Muscle layer of colon (tissue), 2 donors: Measurements from ENCODE around the gene OR51Q1.

Experiments used
- H3K27ac ChIP-seq: one replicate; pipeline ENCODE4 v1.7.0; 2013; ENCODE audit warnings: low read depth, mild to moderate bottlenecking, low read length, moderate library complexity
- H3K27me3 ChIP-seq, 2 donors: one replicate each; pipeline ENCODE4 v1.7.0; 2013; ENCODE audit warnings: low read length in 2 of 2, mild to moderate bottlenecking in 2 of 2; ENCODE audit not compliant: insufficient read depth in 2 of 2, control insufficient read depth in 1 of 2
- H3K36me3 ChIP-seq: one replicate; pipeline ENCODE4 v1.7.0; 2013; ENCODE audit warnings: mild to moderate bottlenecking, low read length; ENCODE audit not compliant: insufficient read depth
- H3K4me1 ChIP-seq: one replicate; pipeline ENCODE4 v1.7.0; 2013; ENCODE audit warnings: mild to moderate bottlenecking, low read length; ENCODE audit not compliant: insufficient read depth
- H3K4me3 ChIP-seq, 2 donors: one replicate each; pipeline ENCODE4 v1.7.0; 2013; ENCODE audit warnings: low read length in 2 of 2, low read depth in 1 of 2, mild to moderate bottlenecking in 1 of 2, moderate library complexity in 1 of 2
- H3K9ac ChIP-seq: one replicate; pipeline ENCODE4 v1.7.0; 2013; ENCODE audit warnings: low read length
- H3K9me3 ChIP-seq: one replicate; pipeline ENCODE4 v1.7.0; 2013; ENCODE audit warnings: mild to moderate bottlenecking, low read length
- donor health status: abdominal sarcoma.
- donor health status: Adenocarcinoma of cecum.

The OR51Q1 gene

DNA sequence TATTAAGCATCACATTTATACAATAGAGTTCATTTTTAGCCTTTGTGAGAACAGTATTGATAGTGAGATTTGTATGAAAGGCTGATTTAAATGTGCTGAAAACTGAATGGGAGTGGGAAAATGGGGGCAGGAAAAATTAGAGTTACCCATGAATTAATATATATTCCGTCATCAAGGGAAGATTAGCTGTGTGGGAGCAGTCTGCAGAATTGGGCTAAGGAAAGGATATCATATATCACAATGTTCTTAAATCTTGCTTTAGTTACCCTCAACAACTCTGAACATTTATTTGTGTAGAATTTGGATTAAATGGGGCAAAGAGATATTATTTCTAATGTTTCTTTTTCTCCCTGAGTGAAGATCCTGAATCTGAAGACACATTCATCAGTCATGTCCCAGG is at the start of gene OR51Q1:
OR51Q1 (plus strand) TSS at position 301 of the 400 bp plus-strand sequence; CDS start at position 391, 90 bp downstream.
- Histone ChIP-seq H3K9ac (no peak within 1 kb of the TSS), H3K4me3 (no peak within 1 kb of the TSS), H3K36me3 (no peaks in the 10 kb centered on the region), H3K4me1 (no peaks in the 10 kb centered on the region), H3K27me3 (no peaks in the 10 kb centered on the region), H3K9me3 (no peaks in the 10 kb centered on the region), H3K27ac (no peak within 1 kb of the TSS)

- H3K4me3 ChIP-seq: no peak overlapping the region
- no peaks in the 10 kb centered on the region for H3K4me1 ChIP-seq
- no peak overlapping the region for H3K27ac ChIP-seq
- no peaks in the 10 kb centered on the region for H3K36me3 ChIP-seq
- no peak overlapping the region for H3K9ac ChIP-seq
- H3K9me3 ChIP-seq: no peaks in the 10 kb centered on the region
- H3K27me3 ChIP-seq: no peaks in the 10 kb centered on the region
Observed at GRCh38 chr11:5380740-5381342, 41.1 kb upstream of the OR51Q1 start.

- H3K4me3 ChIP-seq: no peak within 1 kb of the TSS
- no peaks in the 10 kb centered on the region for H3K4me1 ChIP-seq
- H3K9ac ChIP-seq: no peak within 1 kb of the TSS
- H3K27me3 ChIP-seq: no peaks in the 10 kb centered on the region
- H3K9me3 ChIP-seq: no peaks in the 10 kb centered on the region
- no peak within 1 kb of the TSS for H3K27ac ChIP-seq
- no peaks in the 10 kb centered on the region for H3K36me3 ChIP-seq
Observed at GRCh38 chr11:5383576-5383975, 38.3 kb upstream of the OR51Q1 start, which contains the start of gene OR51M1. Gene OR51M1, plus strand, starts transcription at chr11:5383812. Its CDS starts 5,587 bp downstream, at chr11:5389399.

GRCh38 chr11:5384335-5384734 is 37.6 kb upstream of the OR51Q1 start:
- no peak overlapping the region for H3K4me3 ChIP-seq
- H3K9me3 ChIP-seq: no peaks in the 10 kb centered on the region
- no peaks in the 10 kb centered on the region for H3K36me3 ChIP-seq
- H3K4me1 ChIP-seq: no peaks in the 10 kb centered on the region
- no peak overlapping the region for H3K9ac ChIP-seq
- no peak overlapping the region for H3K27ac ChIP-seq
- no peaks in the 10 kb centered on the region for H3K27me3 ChIP-seq

DNA sequence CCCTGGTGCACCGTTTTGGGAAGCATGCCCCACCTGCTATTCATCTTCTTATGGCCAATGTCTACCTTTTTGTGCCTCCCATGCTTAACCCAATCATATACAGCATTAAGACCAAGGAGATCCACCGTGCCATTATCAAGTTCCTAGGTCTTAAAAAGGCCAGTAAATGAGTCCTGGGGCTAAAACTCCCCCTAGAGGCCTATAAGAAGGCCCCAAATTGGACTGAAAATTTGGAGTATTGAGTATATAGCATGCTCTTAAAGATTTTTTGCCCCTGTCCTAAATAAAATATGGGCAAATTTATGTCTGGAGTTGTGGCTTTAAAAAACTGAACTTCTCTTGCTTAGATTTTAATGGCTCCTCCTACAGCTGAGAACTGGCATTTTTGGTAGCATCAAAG is 31.7 kb upstream of the OR51Q1 start:
- Histone ChIP-seq H3K9ac (no peak overlapping the region), H3K27me3 (no peaks in the 10 kb centered on the region), H3K36me3 (no peaks in the 10 kb centered on the region), H3K9me3 (no peaks in the 10 kb centered on the region), H3K4me3 (no peak overlapping the region), H3K27ac (no peak overlapping the region), H3K4me1 (no peaks in the 10 kb centered on the region)

- no peak overlapping the region for H3K27ac ChIP-seq
- H3K4me1 ChIP-seq: no peaks in the 10 kb centered on the region
- H3K27me3 ChIP-seq: no peaks in the 10 kb centered on the region
- H3K36me3 ChIP-seq: no peaks in the 10 kb centered on the region
- H3K9me3 ChIP-seq: no peaks in the 10 kb centered on the region
- no peak overlapping the region for H3K9ac ChIP-seq
- no peak overlapping the region for H3K4me3 ChIP-seq
Observed at GRCh38 chr11:5394091-5394490, 27.8 kb upstream of the OR51Q1 start.

- H3K9ac ChIP-seq: no peak overlapping the region
- no peak overlapping the region for H3K4me3 ChIP-seq
- H3K4me1 ChIP-seq: no peaks in the 10 kb centered on the region
- no peaks in the 10 kb centered on the region for H3K9me3 ChIP-seq
- H3K27ac ChIP-seq: no peak overlapping the region
- no peaks in the 10 kb centered on the region for H3K36me3 ChIP-seq
- no peaks in the 10 kb centered on the region for H3K27me3 ChIP-seq
Observed at GRCh38 chr11:5398936-5399335, 23.0 kb upstream of the OR51Q1 start.

DNA sequence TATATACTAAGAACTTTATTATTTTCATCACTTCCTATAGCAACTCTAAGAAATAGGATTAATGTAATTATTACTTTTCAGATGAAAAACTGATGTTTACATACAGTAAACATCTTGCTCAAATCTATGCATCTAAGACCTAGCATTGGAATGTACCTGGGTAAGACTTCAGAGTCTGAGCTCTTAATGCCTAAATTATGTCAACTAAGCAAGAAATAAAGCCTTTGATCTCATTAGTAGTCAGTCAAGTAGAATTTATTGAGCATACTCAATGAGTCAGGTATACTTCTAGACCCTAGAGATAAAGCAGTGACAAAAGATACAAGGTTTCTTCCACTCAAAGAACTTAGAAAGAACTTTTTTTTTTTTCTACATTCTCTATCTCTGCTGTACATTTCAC is 16.7 kb upstream of the OR51Q1 start:
- Histone ChIP-seq H3K4me3 (no peak overlapping the region), H3K4me1 (no peaks in the 10 kb centered on the region), H3K9ac (no peak overlapping the region)

GRCh38 chr11:5420993-5421392 is 918 bp upstream of the OR51Q1 start:
- H3K9ac ChIP-seq: no peak overlapping the region
- H3K27ac ChIP-seq: no peak overlapping the region
- H3K36me3 ChIP-seq: no peaks in the 10 kb centered on the region
- no peaks in the 10 kb centered on the region for H3K4me1 ChIP-seq
- no peak overlapping the region for H3K4me3 ChIP-seq
- no peaks in the 10 kb centered on the region for H3K9me3 ChIP-seq
- no peaks in the 10 kb centered on the region for H3K27me3 ChIP-seq

More for the DNA sequence above, 16.7 kb upstream of the OR51Q1 start:
- H3K27ac ChIP-seq: no peak overlapping the region
- no peaks in the 10 kb centered on the region for H3K36me3 ChIP-seq
- H3K27me3 ChIP-seq: no peaks in the 10 kb centered on the region
- H3K9me3 ChIP-seq: no peaks in the 10 kb centered on the region

- Histone ChIP-seq H3K27me3 (no peaks in the 10 kb centered on the region), H3K9me3 (no peaks in the 10 kb centered on the region), H3K9ac (no peak overlapping the region), H3K27ac (no peak overlapping the region), H3K4me3 (no peak overlapping the region), H3K4me1 (no peaks in the 10 kb centered on the region), H3K36me3 (no peaks in the 10 kb centered on the region)
Observed at GRCh38 chr11:5423131-5423530, 1.2 kb downstream of the OR51Q1 start.

- no peaks in the 10 kb centered on the region for H3K27me3 ChIP-seq
- no peak within 1 kb of the TSS for H3K27ac ChIP-seq
- no peaks in the 10 kb centered on the region for H3K4me1 ChIP-seq
- no peak within 1 kb of the TSS for H3K9ac ChIP-seq
- H3K9me3 ChIP-seq: no peaks in the 10 kb centered on the region
- H3K4me3 ChIP-seq: no peak within 1 kb of the TSS
- H3K36me3 ChIP-seq: no peaks in the 10 kb centered on the region
Observed at GRCh38 chr11:5441414-5441813, 19.5 kb downstream of the OR51Q1 start, which contains the start of gene OR51I1. Gene OR51I1, minus strand, starts transcription at chr11:5441514. Its CDS starts 0 bp downstream, at chr11:5441514.

DNA sequence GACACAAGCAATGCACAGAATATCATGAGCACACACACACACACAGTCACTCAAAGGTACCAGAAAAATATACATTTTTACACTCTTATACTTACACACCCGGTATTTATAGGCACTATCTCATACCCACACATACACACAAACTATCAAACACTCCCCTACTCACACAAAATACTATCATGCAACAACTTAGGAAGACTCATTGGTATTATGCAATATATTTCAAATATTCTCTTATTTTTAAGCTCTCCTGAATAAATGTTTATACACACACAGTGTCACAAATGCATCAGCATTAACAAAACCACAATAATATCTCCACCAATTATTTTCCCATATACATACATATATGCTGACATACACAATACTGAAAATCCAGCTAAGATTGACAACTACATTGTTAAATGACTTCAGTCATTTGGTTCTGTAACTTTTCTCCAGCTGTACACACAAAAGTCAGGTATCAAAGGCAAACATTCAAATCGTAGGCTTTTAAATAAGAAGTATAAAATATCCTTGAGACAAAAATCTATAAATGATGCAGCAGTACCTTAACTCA is 22.0 kb downstream of the OR51Q1 start:
- H3K4me3 ChIP-seq: no peak overlapping the region
- H3K27me3 ChIP-seq: no peaks in the 10 kb centered on the region
- H3K4me1 ChIP-seq: no peaks in the 10 kb centered on the region

More for the DNA sequence above, 22.0 kb downstream of the OR51Q1 start:
- Histone ChIP-seq H3K27ac (no peak overlapping the region), H3K9me3 (no peaks in the 10 kb centered on the region), H3K9ac (no peak overlapping the region), H3K36me3 (no peaks in the 10 kb centered on the region)
